Activated CD8-positive, alpha-beta memory T cell treated with anti-CD3 and anti-CD28 coated beads for 24 hours (primary cell): ENCODE data around the gene COQ6.
"Not testable (repeated sequence)": the region's sequence is repeated elsewhere in the genome, so short reads cannot be mapped to it uniquely, and the experiment has no call there.

ENCODE experiments used
- DNase-seq: peaks from one replicate; pipeline ENCODE4 v3.0.0-alpha.2; 2020

The COQ6 gene

GRCh38 chr14:73988656-73989055 lies 38.6 kb downstream of the COQ6 start:
- not testable (repeated sequence) for DNase-seq

- DNase-seq, result no peak
These were observed 41.0 kb downstream of the COQ6 start for GRCh38 chr14:73991092-73991491.

- not testable (repeated sequence) for DNase-seq
These were observed 44.8 kb downstream of the COQ6 start for GRCh38 chr14:73994926-73995325.

GRCh38 chr14:73995977-73996378 lies 45.9 kb downstream of the COQ6 start:
- no peak for DNase-seq

GRCh38 chr14:73996731-73997107 lies 46.6 kb downstream of the COQ6 start:
- DNase-seq, result no peak

GRCh38 chr14:73997108-73997943 lies 47.2 kb downstream of the COQ6 start:
- DNase-seq, result no peak

GRCh38 chr14:73997944-73998447 lies 47.9 kb downstream of the COQ6 start:
- no peak for DNase-seq

- DNase-seq, result no peak
These were observed 48.6 kb downstream of the COQ6 start for GRCh38 chr14:73998726-73999125.

- DNase-seq, result not testable (repeated sequence)
These were observed 55.6 kb downstream of the COQ6 start for GRCh38 chr14:74005664-74006063.

- DNase-seq, result no peak
These were observed 58.9 kb downstream of the COQ6 start for GRCh38 chr14:74008843-74009499.
